ENCODE data around the gene NCKAP5.

DNA sequence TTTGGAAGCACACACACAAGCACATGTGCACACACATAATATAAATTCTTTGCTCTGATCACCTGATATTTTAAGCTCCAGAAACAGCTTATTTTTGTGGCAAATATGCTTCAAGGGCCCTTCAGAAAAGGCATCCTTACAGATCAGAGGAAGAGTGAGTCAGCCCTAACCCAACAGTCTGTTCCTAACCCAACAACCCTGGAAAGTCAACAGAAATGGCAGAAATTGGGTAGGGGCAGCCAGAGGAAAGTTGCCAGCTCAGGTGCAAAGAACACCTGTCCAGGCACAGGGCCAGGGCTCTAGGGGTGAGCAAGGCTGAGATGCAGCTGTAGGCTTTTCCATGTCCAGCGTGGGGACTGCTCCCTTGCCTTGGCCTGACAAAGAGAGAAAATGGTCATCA is 6.4 kb upstream of the NCKAP5 start:
- TF ChIP-seq, protein P1, sequence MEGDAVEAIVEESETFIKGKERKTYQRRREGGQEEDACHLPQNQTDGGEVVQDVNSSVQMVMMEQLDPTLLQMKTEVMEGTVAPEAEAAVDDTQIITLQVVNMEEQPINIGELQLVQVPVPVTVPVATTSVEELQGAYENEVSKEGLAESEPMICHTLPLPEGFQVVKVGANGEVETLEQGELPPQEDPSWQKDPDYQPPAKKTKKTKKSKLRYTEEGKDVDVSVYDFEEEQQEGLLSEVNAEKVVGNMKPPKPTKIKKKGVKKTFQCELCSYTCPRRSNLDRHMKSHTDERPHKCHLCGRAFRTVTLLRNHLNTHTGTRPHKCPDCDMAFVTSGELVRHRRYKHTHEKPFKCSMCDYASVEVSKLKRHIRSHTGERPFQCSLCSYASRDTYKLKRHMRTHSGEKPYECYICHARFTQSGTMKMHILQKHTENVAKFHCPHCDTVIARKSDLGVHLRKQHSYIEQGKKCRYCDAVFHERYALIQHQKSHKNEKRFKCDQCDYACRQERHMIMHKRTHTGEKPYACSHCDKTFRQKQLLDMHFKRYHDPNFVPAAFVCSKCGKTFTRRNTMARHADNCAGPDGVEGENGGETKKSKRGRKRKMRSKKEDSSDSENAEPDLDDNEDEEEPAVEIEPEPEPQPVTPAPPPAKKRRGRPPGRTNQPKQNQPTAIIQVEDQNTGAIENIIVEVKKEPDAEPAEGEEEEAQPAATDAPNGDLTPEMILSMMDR (IDR thresholded peaks at IDR 0.05; ENCODE audit: insufficient read depth, low read depth, low read length) = no peak
- TF ChIP-seq EZH2 (IDR thresholded peaks at IDR 0.05; ENCODE audit: insufficient read depth, low read length) = no peak
